ENCODE measurements around the gene TGFBR3L.

The TGFBR3L gene

GRCh38 chr19:7879111-7879807, 35.4 kb upstream of the TGFBR3L start:
- Histone ChIP-seq H3K27ac (no peak overlapping the region), H3K4me2 (no peak overlapping the region), H3K4me1 (ENCODE audit: low read depth, poor library complexity, severe bottlenecking) (no peaks in the 10 kb centered on the region), H2AFZ (ENCODE audit: low read depth) (no peak overlapping the region), H3K79me2 (ENCODE audit: insufficient read depth, low read depth) (no peaks in the 10 kb centered on the region), H3K9ac (no peak overlapping the region), H3K36me3 (ENCODE audit: insufficient read depth) (no peaks in the 10 kb centered on the region), H4K20me1 (ENCODE audit: insufficient read depth) (no peaks in the 10 kb centered on the region), H3K4me3 (IDR thresholded peaks at IDR 0.05; ENCODE audit: insufficient read depth, low read depth, low read length) (no peak overlapping the region), H3K27me3 (ENCODE audit: insufficient read depth, low read depth) (no peaks in the 10 kb centered on the region; the same call in 1 of the 2 replicates)
- TF ChIP-seq CTCF (conservative IDR thresholded peaks at IDR 0.05; ENCODE audit: low read depth, low read length), result no peak

DNA sequence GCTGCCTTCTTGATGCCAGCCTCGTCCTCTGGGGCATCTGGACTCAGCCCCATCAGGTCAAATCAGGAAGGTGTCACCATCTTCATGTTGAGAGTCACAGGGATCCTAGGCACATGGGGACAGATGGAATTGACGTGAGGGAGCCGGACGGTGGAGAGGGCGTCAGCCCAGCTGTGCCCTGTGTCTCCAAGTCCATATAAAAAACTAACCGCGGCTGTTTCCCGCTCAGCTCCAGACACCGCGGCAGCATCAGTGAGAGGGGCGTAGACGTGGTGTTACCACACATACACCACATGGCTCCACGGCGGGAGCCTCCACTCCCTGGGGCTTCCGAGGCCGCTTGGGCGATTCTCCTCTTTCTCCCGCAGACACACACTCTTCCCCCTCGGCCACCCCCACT, 34.8 kb upstream of the TGFBR3L start:
- Histone ChIP-seq H3K4me2 (no peak overlapping the region), H4K20me1 (ENCODE audit: insufficient read depth) (no peaks in the 10 kb centered on the region), H3K27ac (no peak overlapping the region), H3K9ac (no peak overlapping the region), H2AFZ (ENCODE audit: low read depth) (no peak overlapping the region), H3K36me3 (ENCODE audit: insufficient read depth) (no peaks in the 10 kb centered on the region), H3K79me2 (ENCODE audit: insufficient read depth, low read depth) (no peaks in the 10 kb centered on the region), H3K4me3 (IDR thresholded peaks at IDR 0.05; ENCODE audit: insufficient read depth, low read depth, low read length) (no peak overlapping the region), H3K27me3 (ENCODE audit: insufficient read depth, low read depth) (no peaks in the 10 kb centered on the region; the same call in 1 of the 2 replicates), H3K4me1 (ENCODE audit: low read depth, poor library complexity, severe bottlenecking) (no peaks in the 10 kb centered on the region)
- no peak for TF ChIP-seq CTCF (conservative IDR thresholded peaks at IDR 0.05; ENCODE audit: low read depth, low read length)

DNA sequence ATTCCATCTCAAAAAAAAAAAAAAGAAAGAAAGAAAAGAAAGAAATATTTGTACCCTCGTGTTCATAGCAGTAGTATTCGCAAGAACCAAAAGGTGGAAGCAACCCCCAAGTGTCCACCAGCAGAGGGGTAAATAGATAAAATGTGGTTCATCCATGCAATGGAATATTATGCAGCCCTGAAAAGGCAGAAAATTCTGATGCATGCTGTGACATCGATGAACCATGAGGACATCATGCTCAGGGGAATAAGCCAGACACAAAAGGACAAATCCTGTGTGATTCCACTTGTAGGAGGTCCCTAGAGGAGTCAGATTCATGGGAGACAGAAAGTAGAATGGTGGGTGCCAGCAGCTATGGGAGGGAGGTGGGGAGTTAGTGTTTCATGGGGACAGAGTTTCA, 32.7 kb upstream of the TGFBR3L start:
- H4K20me1 ChIP-seq (ENCODE audit: insufficient read depth), result no peaks in the 10 kb centered on the region
- no peak for TF ChIP-seq CTCF (conservative IDR thresholded peaks at IDR 0.05; ENCODE audit: low read depth, low read length)
- peaks cover 17% of the 10 kb centered on the region for H3K27me3 ChIP-seq (ENCODE audit: insufficient read depth, low read depth)
- no peak overlapping the region for H3K4me3 ChIP-seq (IDR thresholded peaks at IDR 0.05; ENCODE audit: insufficient read depth, low read depth, low read length)
- no peak overlapping the region for H2AFZ ChIP-seq (ENCODE audit: low read depth)
- no peak overlapping the region for H3K4me2 ChIP-seq
- H3K79me2 ChIP-seq (ENCODE audit: insufficient read depth, low read depth), result no peaks in the 10 kb centered on the region
- no peak overlapping the region for H3K9ac ChIP-seq
- no peak overlapping the region for H3K27ac ChIP-seq
- no peaks in the 10 kb centered on the region for H3K36me3 ChIP-seq (ENCODE audit: insufficient read depth)
- H3K4me1 ChIP-seq (ENCODE audit: low read depth, poor library complexity, severe bottlenecking), result no peaks in the 10 kb centered on the region

DNA sequence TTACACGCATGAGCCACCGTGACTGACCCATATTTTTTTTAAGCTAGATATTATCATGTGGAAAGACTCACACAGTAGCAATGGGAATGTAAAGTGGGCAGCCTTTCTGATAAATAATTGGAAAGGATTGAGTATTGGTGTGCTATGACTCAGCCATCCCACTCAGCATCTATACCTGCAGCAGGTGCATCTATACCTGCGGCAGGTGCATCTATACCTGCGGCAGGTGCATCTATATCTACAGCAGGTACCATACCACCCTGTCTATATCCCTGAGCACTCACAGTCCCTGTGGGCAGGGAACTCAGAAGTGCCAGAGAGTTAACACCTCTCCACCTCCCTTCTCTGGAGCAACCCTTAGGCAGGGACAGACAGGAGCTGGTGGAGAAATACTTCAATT, 31.5 kb upstream of the TGFBR3L start:
- H2AFZ ChIP-seq (ENCODE audit: low read depth), result no peak overlapping the region
- H3K27me3 ChIP-seq (ENCODE audit: insufficient read depth, low read depth), result peaks cover 27% of the 10 kb centered on the region
- no peaks in the 10 kb centered on the region for H3K79me2 ChIP-seq (ENCODE audit: insufficient read depth, low read depth)
- H3K36me3 ChIP-seq (ENCODE audit: insufficient read depth), result no peaks in the 10 kb centered on the region
- no peak overlapping the region for H3K9ac ChIP-seq
- no peak overlapping the region for H3K4me2 ChIP-seq
- H4K20me1 ChIP-seq (ENCODE audit: insufficient read depth), result no peaks in the 10 kb centered on the region
- H3K27ac ChIP-seq, result no peak overlapping the region
- H3K4me3 ChIP-seq (IDR thresholded peaks at IDR 0.05; ENCODE audit: insufficient read depth, low read depth, low read length), result no peak overlapping the region
- no peak for TF ChIP-seq CTCF (conservative IDR thresholded peaks at IDR 0.05; ENCODE audit: low read depth, low read length)
- no peaks in the 10 kb centered on the region for H3K4me1 ChIP-seq (ENCODE audit: low read depth, poor library complexity, severe bottlenecking)

Measured in KMS-11 (cell line).